Endothelial cell of umbilical vein (primary cell): ENCODE data around the gene FGF12.

Experiments used
- POLR2A ChIP-seq: IDR thresholded peaks from 2 replicates; pipeline ENCODE4 v1.6.1; 2012; ENCODE audit warnings: low read depth, mild to moderate bottlenecking, control low read depth, low read length
- POLR2AphosphoS5 ChIP-seq: IDR thresholded peaks from 2 replicates; pipeline ENCODE4 v1.6.1; 2012; ENCODE audit warnings: low read depth, mild to moderate bottlenecking, control low read depth, low read length, moderate library complexity; ENCODE audit not compliant: insufficient read depth

DNA sequence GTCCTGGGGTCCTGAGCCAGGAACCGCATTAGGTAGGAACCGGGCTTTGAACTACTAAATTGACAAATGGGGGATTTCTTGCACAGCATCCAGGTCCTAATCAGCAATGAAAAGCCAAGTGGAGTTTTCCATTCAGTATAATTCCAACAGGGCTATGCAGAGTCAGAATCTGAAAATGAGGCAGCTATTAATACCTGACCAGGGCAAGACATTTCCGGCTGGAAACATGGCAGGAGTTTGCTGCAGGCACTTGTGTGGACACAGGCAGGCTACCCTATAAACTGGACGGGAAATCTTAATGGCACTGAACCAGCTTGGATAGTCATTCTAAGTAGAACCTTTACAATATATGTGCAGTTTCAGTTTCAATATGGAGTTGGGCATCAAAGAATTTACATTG, 553.1 kb downstream of the FGF12 start:
- TF ChIP-seq POLR2AphosphoS5 (no peak), POLR2A (no peak)
